GM18520 (cell line): Measurements from ENCODE around the gene ACVR1.
"Not testable (repeated sequence)": the region's sequence is repeated elsewhere in the genome, so short reads cannot be mapped to it uniquely, and the experiment has no call there.

ENCODE experiments used
- ATAC-seq: cut with Tn5 transposase; IDR thresholded peaks from one replicate; pipeline ENCODE4 v1.9.1; 2021; ENCODE audit not compliant: unreplicated experiment

ACVR1 gene

GRCh38 chr2:157830696-157831570 is 45.2 kb downstream of the ACVR1 start:
- no peak for ATAC-seq

- no peak for ATAC-seq
Observed at GRCh38 chr2:157830266-157830665, 45.9 kb downstream of the ACVR1 start.

GRCh38 chr2:157827377-157827776 is 48.8 kb downstream of the ACVR1 start:
- no peak for ATAC-seq

GRCh38 chr2:157826644-157827043 is 49.5 kb downstream of the ACVR1 start:
- not testable (repeated sequence) for ATAC-seq

GRCh38 chr2:157825885-157826284 is 50.2 kb downstream of the ACVR1 start:
- ATAC-seq = no peak

- ATAC-seq = no peak
Observed at GRCh38 chr2:157822993-157823392, 53.1 kb downstream of the ACVR1 start.

- no peak for ATAC-seq
Observed at GRCh38 chr2:157822533-157822932, 53.6 kb downstream of the ACVR1 start.

GRCh38 chr2:157821519-157822131 is 54.5 kb downstream of the ACVR1 start:
- ATAC-seq = no peak

GRCh38 chr2:157820193-157820592 is 55.9 kb downstream of the ACVR1 start:
- no peak for ATAC-seq

- no peak for ATAC-seq
Observed at GRCh38 chr2:157819761-157820160, 56.4 kb downstream of the ACVR1 start.

GRCh38 chr2:157818227-157818626 is 57.9 kb downstream of the ACVR1 start:
- ATAC-seq = no peak

GRCh38 chr2:157815421-157815820 is 60.7 kb downstream of the ACVR1 start:
- no peak for ATAC-seq

GRCh38 chr2:157813467-157813866 is 62.7 kb downstream of the ACVR1 start:
- no peak for ATAC-seq

- ATAC-seq = no peak
Observed at GRCh38 chr2:157810037-157810436, 66.1 kb downstream of the ACVR1 start.

- ATAC-seq = no peak
Observed at GRCh38 chr2:157809212-157809611, 66.9 kb downstream of the ACVR1 start.

GRCh38 chr2:157808421-157808820 is 67.7 kb downstream of the ACVR1 start:
- no peak for ATAC-seq

- no peak for ATAC-seq
Observed at GRCh38 chr2:157806426-157807077, 69.6 kb downstream of the ACVR1 start.

- no peak for ATAC-seq
Observed at GRCh38 chr2:157805519-157805918, 70.6 kb downstream of the ACVR1 start.

- no peak for ATAC-seq
Observed at GRCh38 chr2:157804355-157804754, 71.8 kb downstream of the ACVR1 start.

- ATAC-seq = no peak
Observed at GRCh38 chr2:157803952-157804351, 72.2 kb downstream of the ACVR1 start.

GRCh38 chr2:157803476-157803875 is 72.7 kb downstream of the ACVR1 start:
- no peak for ATAC-seq
